OCI-LY1 (cell line): ENCODE results near the gene SIK3.
A peak's percentile ranks its signal among the peaks of the same experiment; 100 is the strongest.

Source experiments
- H2AFZ ChIP-seq: fragments of 200-600 bp; sonication (generic), shearing (Covaris generic); 2 replicates; pipeline ENCODE4 v1.6.0; 2014; ENCODE audit warnings: antibody characterized with exemption, mild to moderate bottlenecking, low read length
- H3F3A ChIP-seq: fragments of 200-600 bp; sonication (generic), shearing (Covaris generic); 2 replicates; pipeline ENCODE4 v1.6.0; 2014; ENCODE audit warnings: mild to moderate bottlenecking, antibody characterized with exemption, low read length, moderate library complexity; ENCODE audit not compliant: insufficient read depth
- H3K27ac ChIP-seq: fragments of 200-600 bp; sonication (generic); 2 replicates; pipeline ENCODE4 v1.5.1; 2014; ENCODE audit warnings: low read length, mixed run types, mild to moderate bottlenecking, low read depth; ENCODE audit not compliant: poor library complexity, severe bottlenecking
- H3K27me3 ChIP-seq: fragments of 200-600 bp; sonication (generic); 2 replicates; pipeline ENCODE4 v1.6.0; 2014; ENCODE audit warnings: antibody characterized with exemption, mild to moderate bottlenecking, low read length, moderate library complexity; ENCODE audit not compliant: insufficient read depth
- H3K36me3 ChIP-seq: fragments of 200-600 bp; sonication (generic); 2 replicates; pipeline ENCODE4 v1.6.1; 2014; ENCODE audit warnings: mild to moderate bottlenecking, antibody characterized with exemption, low read length, moderate library complexity, mixed read lengths; ENCODE audit not compliant: insufficient read depth
- H3K4me1 ChIP-seq: fragments of 200-600 bp; sonication (generic); 2 replicates; pipeline ENCODE4 v1.5.1; 2014; ENCODE audit warnings: mild to moderate bottlenecking, low read length, moderate library complexity; ENCODE audit not compliant: insufficient read depth, severe bottlenecking
- H3K4me2 ChIP-seq: fragments of 200-600 bp; sonication (generic), shearing (Covaris generic); 2 replicates; pipeline ENCODE4 v1.6.1; 2014; ENCODE audit warnings: low read length
- H3K4me3 ChIP-seq: fragments of 200-600 bp; sonication (generic); 2 replicates; pipeline ENCODE4 v1.5.1; 2014; ENCODE audit warnings: low read length, low read depth, mild to moderate bottlenecking, mixed read lengths; ENCODE audit not compliant: poor library complexity, severe bottlenecking
- H3K79me2 ChIP-seq: fragments of 200-600 bp; shearing (Covaris generic); 2 replicates; pipeline ENCODE4 v1.6.1; 2016; ENCODE audit warnings: mixed run types, low read length, mixed read lengths; ENCODE audit not compliant: insufficient read depth
- H3K9ac ChIP-seq: fragments of 200-600 bp; sonication (generic), shearing (Covaris generic); 2 replicates; pipeline ENCODE4 v1.6.1; 2014; ENCODE audit warnings: mild to moderate bottlenecking, low read length, mixed read lengths
- H3K9me2 ChIP-seq: fragments of 200-600 bp; sonication (generic), shearing (Covaris generic); 2 replicates; pipeline ENCODE4 v1.6.1; 2014; ENCODE audit warnings: low read depth, mild to moderate bottlenecking, low read length, mixed read lengths
- H3K9me3 ChIP-seq: fragments of 200-600 bp; shearing (Covaris generic); 2 replicates; pipeline ENCODE4 v1.6.1; 2014; ENCODE audit warnings: low read length, mixed read lengths
- H4K20me1 ChIP-seq: fragments of 200-600 bp; sonication (generic), shearing (Covaris generic); 2 replicates; pipeline ENCODE4 v1.6.0; 2016; ENCODE audit warnings: mild to moderate bottlenecking, low read length; ENCODE audit not compliant: insufficient read depth
- CTCF ChIP-seq: fragments of 200-600 bp; sonication (generic), shearing (Covaris generic); IDR thresholded peaks from 2 replicates; pipeline ENCODE4 v1.5.1; 2017; ENCODE audit warnings: mild to moderate bottlenecking, antibody characterized with exemption, low read length, moderate library complexity, mixed read lengths
- EZH2 ChIP-seq: fragments of 200-600 bp; sonication (generic), shearing (Covaris generic); IDR thresholded peaks from 2 replicates; pipeline ENCODE4 v1.8.0; 2017; ENCODE audit warnings: borderline replicate concordance, mixed run types, mild to moderate bottlenecking, antibody characterized with exemption, low read length, moderate library complexity, mixed read lengths

Gene SIK3

GRCh38 chr11:116852261-116853031, 245.8 kb downstream of the SIK3 start:
- TF ChIP-seq EZH2 (no peak), CTCF (no peak)
- no peak overlapping the region for H2AFZ ChIP-seq
- H3K27ac ChIP-seq, result peak overlapping the region; percentile 11
- H3K9ac ChIP-seq, result no peak overlapping the region
- no peaks in the 10 kb centered on the region for H3K79me2 ChIP-seq
- no peaks in the 10 kb centered on the region for H3K27me3 ChIP-seq
- no peaks in the 10 kb centered on the region for H3F3A ChIP-seq
- peaks cover 58% of the 10 kb centered on the region for H3K36me3 ChIP-seq
- H3K9me3 ChIP-seq, result no peaks in the 10 kb centered on the region
- H4K20me1 ChIP-seq, result no peaks in the 10 kb centered on the region
- H3K9me2 ChIP-seq, result no peaks in the 10 kb centered on the region
- H3K4me3 ChIP-seq, result no peak overlapping the region
- no peak overlapping the region for H3K4me2 ChIP-seq
- H3K4me1 ChIP-seq, result peaks cover 32% of the 10 kb centered on the region

- H3K79me2 ChIP-seq, result no peaks in the 10 kb centered on the region
- no peak overlapping the region for H3K4me2 ChIP-seq
- peaks cover 32% of the 10 kb centered on the region for H3K4me1 ChIP-seq
- H3K9ac ChIP-seq, result no peak overlapping the region
- H3K9me2 ChIP-seq, result no peaks in the 10 kb centered on the region
- H2AFZ ChIP-seq, result no peak overlapping the region
- no peak for TF ChIP-seq CTCF
- no peak overlapping the region for H3K4me3 ChIP-seq
- no peaks in the 10 kb centered on the region for H3K27me3 ChIP-seq
- no peaks in the 10 kb centered on the region for H3K9me3 ChIP-seq
- peaks cover 58% of the 10 kb centered on the region for H3K36me3 ChIP-seq
- no peak overlapping the region for H3K27ac ChIP-seq
- H3F3A ChIP-seq, result no peaks in the 10 kb centered on the region
- H4K20me1 ChIP-seq, result no peaks in the 10 kb centered on the region
Observed at GRCh38 chr11:116851626-116852025, 246.6 kb downstream of the SIK3 start.

GRCh38 chr11:116849486-116849885, 248.7 kb downstream of the SIK3 start:
- Histone ChIP-seq H3K4me3 (no peak overlapping the region), H3K4me1 (peaks cover 30% of the 10 kb centered on the region), H3K36me3 (peaks cover 62% of the 10 kb centered on the region), H3K27ac (no peak overlapping the region), H3K9ac (no peak overlapping the region), H3K9me3 (no peaks in the 10 kb centered on the region), H3F3A (no peaks in the 10 kb centered on the region), H3K4me2 (no peak overlapping the region), H4K20me1 (no peaks in the 10 kb centered on the region), H3K79me2 (no peaks in the 10 kb centered on the region), H3K27me3 (no peaks in the 10 kb centered on the region), H3K9me2 (no peaks in the 10 kb centered on the region), H2AFZ (no peak overlapping the region)
- no peak for TF ChIP-seq CTCF
- TF ChIP-seq EZH2, result no peak
